NB4 (cell line): ENCODE results near the gene PCDH7.

Source experiments
- DNase-seq: peaks from one replicate; pipeline ENCODE4 v3.0.0; 2010; ENCODE audit warnings: low read depth
- H3K4me3 ChIP-seq: one replicate; pipeline ENCODE4 v1.5.1; 2011; ENCODE audit warnings: mild to moderate bottlenecking, low read depth, low read length, moderate library complexity
- MYC ChIP-seq: IDR thresholded peaks from 2 replicates; pipeline ENCODE4 v1.6.1; 2011; ENCODE audit warnings: low read depth, low read length
- POLR2A ChIP-seq: IDR thresholded peaks from 2 replicates; pipeline ENCODE4 v1.6.1; 2011; ENCODE audit warnings: mild to moderate bottlenecking; ENCODE audit not compliant: insufficient read length; ENCODE audit errors: extremely low read depth
- TF ChIP-seq, protein P1 (sequence below): IDR thresholded peaks from 2 replicates; pipeline ENCODE4 v1.6.1; 2011; ENCODE audit warnings: low read depth, low read length
- TF ChIP-seq, protein P2 (sequence below): IDR thresholded peaks from one replicate; pipeline ENCODE4 v1.5.1; 2012; ENCODE audit warnings: low read depth, low read length

Gene PCDH7

DNA sequence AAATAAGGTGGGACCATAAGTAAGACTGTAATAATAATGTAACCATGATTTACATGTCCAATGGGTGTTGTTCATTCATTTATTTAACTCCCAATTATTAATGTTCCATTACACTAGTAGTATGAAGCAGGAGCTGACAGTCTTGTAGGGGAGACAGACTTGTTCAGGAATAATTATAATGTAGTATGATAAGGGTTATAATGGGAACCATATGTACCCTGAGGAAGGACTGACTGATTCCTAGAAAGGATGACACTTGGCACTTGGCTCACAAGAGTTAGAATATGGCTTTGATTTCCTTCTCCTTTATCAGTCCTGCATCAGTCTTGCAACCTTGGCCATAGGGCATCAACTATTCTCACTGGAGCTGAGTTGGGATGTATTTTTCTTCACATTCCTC, 24.2 kb downstream of the PCDH7 start:
- no peak overlapping the region for H3K4me3 ChIP-seq
- TF ChIP-seq, protein P1, sequence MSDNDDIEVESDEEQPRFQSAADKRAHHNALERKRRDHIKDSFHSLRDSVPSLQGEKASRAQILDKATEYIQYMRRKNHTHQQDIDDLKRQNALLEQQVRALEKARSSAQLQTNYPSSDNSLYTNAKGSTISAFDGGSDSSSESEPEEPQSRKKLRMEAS, result no peak
- DNase-seq, result no peak

DNA sequence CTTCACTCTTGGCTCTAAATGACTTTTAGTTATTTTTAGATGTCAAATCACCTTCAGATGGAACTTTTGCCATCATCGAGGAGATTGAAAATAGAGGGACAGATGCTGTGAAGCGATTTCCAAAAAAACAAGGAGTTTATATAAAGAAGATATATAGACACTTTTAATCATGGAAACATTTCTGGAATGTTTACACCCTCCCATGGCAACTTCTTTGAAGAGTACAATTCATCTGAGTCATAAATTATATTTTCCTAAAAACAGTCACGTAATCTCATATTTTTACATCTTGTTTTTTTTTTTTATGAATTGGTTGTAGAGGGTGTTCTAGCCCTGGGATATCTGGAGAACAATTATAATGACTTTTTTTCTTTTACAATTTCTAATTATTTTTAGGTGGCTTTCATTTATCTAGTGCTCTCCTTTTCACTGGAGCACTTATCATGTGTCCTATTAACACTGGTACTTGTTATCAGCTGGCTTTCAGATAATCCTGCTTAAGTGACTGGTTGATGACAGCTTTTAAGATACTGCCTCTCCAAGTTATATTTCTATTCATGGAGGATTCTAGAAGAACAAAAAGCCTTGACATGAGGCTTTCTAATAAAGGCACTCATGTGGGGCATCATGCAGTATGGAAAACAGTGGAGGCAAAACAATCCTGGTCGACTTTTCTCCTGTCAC, 24.9 kb downstream of the PCDH7 start:
- no peak overlapping the region for H3K4me3 ChIP-seq
- TF ChIP-seq MYC, result no peak
- TF ChIP-seq, protein P2, sequence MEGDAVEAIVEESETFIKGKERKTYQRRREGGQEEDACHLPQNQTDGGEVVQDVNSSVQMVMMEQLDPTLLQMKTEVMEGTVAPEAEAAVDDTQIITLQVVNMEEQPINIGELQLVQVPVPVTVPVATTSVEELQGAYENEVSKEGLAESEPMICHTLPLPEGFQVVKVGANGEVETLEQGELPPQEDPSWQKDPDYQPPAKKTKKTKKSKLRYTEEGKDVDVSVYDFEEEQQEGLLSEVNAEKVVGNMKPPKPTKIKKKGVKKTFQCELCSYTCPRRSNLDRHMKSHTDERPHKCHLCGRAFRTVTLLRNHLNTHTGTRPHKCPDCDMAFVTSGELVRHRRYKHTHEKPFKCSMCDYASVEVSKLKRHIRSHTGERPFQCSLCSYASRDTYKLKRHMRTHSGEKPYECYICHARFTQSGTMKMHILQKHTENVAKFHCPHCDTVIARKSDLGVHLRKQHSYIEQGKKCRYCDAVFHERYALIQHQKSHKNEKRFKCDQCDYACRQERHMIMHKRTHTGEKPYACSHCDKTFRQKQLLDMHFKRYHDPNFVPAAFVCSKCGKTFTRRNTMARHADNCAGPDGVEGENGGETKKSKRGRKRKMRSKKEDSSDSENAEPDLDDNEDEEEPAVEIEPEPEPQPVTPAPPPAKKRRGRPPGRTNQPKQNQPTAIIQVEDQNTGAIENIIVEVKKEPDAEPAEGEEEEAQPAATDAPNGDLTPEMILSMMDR, result no peak
- TF ChIP-seq POLR2A, result no peak
- TF ChIP-seq, protein P1, result no peak
- DNase-seq, result no peak

DNA sequence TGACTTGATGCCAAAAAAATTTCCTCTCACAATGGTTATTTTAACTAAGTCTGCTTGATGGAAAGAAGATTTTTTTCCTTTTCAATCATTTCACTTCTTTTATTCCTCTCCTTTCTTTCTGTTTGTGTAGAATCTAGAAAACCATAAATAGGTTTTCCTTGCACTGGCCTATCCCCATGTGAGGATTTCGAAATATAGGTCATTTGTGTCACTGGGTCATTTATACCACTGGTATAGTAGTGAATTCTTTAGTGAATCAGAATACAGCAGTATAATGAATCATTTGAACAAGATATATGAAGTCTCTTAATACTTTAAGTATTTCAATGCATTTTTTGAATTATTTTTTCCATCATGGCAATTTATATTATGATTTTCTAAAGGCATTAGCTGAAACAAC, 26.6 kb downstream of the PCDH7 start:
- TF ChIP-seq, protein P2, result no peak
- TF ChIP-seq MYC (no peak), POLR2A (no peak)
- TF ChIP-seq, protein P1, result no peak
- H3K4me3 ChIP-seq, result no peak overlapping the region
- no peak for DNase-seq

DNA sequence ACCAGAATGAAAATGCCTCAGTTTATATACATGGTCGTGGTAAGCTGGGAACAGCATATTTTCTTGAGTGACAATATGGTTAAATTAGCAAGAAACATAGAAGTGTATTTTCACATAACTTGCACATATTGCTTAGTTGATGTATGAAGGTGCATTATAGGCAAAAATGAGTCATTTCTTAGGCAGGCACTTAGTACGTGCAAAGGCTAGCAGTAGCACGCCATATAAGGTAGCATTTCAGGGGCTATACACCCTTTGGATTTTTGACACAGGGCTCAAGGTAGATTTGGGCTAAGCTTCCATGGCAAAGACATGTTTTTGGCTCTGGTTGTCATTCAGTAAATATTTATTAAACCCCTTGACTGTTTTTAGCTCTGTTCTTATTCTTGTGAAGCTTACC, 33.1 kb downstream of the PCDH7 start:
- no peak for TF ChIP-seq MYC
- TF ChIP-seq, protein P1, result no peak
- no peak for TF ChIP-seq POLR2A
- H3K4me3 ChIP-seq, result no peak overlapping the region
- DNase-seq, result no peak

DNA sequence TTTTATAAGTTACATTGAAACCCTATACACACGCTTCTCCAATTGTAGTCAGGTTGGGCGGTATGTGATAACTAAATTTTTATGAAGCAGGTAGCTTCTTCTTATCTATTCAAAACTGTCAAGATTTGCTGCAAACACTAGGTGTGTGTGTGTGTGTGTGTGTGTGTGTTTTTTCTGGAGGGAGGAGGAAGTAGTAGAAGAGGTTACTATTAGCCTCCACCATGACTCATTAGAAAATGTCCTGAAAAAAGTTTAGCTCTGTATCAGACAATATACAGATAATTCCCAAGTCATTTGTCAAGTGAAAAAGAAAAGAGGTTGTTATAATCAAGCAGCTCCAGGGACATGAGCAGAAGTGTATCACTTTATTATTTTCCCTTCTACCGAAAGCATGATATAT, 33.9 kb downstream of the PCDH7 start:
- no peak overlapping the region for H3K4me3 ChIP-seq
- DNase-seq, result no peak
- TF ChIP-seq, protein P1, result no peak
- TF ChIP-seq MYC (no peak), POLR2A (no peak)
- TF ChIP-seq, protein P2, result no peak

DNA sequence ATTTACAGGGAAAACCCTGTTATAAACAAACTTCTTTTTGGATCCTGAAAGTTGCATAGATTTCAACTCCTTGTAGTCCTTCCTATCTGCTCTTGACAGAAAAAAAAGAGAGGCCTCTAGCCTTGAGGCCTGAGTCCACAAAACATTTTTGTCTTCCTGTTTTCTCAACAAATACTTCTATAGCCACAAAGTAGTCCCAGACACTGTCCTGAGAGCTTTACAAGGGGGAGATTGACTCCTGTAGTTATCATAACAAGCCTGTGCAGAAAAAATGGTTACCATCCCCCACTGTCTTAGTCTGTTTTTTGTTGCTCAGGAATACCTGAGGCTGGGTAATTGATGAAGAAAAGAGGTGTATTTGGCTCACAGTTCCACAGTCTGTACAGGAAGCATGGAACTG, 35.2 kb downstream of the PCDH7 start:
- TF ChIP-seq, protein P2, result no peak
- TF ChIP-seq POLR2A, result no peak
- no peak overlapping the region for H3K4me3 ChIP-seq
- no peak for DNase-seq

DNA sequence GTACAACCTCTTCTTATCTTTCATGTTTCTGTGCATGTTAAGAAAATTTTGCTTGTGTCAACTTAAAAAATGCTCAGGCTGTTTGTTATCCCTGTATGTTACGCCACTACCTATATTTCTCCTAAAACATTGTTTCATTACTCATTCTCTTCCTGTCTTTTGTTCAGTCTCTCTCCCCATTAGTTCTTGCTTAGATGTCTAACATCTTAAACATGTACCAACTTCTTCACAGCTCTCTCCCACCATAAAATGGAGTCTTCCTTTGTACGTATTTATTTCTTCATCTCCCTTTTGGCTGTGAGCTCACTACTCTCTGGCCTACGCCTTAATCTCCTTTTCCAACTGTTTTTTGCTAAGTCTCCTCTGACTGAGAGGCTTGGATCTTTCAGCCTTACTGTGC, 36.4 kb downstream of the PCDH7 start:
- no peak for TF ChIP-seq MYC
- TF ChIP-seq, protein P1, result no peak
- TF ChIP-seq, protein P2, result no peak
- no peak for TF ChIP-seq POLR2A
- H3K4me3 ChIP-seq, result no peak overlapping the region
- DNase-seq, result no peak
